Fibroblast of lung (primary cell): ENCODE data around the gene AZGP1. TPM values are rescaled to one million over a fixed set of nuclear protein-coding genes. Genes with fewer than 3 reads are reported as not detected.
"Not testable (repeated sequence)": the region's sequence is repeated elsewhere in the genome, so short reads cannot be mapped to it uniquely, and the experiment has no call there.

Source experiments
- DNase-seq, 2 donors: peaks; one replicate each; pipeline versions ENCODE4 v3.0.0 to v3.0.0-alpha.2; 2010; ENCODE audit warnings: low read depth in 2 of 2
- H2AFZ ChIP-seq: 2 replicates; pipeline ENCODE4 v1.5.1; 2012; ENCODE audit warnings: low read length, control low read depth, inconsistent platforms
- H3K27ac ChIP-seq: 2 replicates; pipeline ENCODE4 v1.5.1; 2011; ENCODE audit warnings: low read length, control low read depth; ENCODE audit not compliant: insufficient read depth
- H3K27me3 ChIP-seq: 2 replicates; pipeline ENCODE4 v1.5.1; 2011; ENCODE audit warnings: mild to moderate bottlenecking, low read length; ENCODE audit not compliant: control insufficient read depth, insufficient read depth
- H3K36me3 ChIP-seq: 2 replicates; pipeline ENCODE4 v1.5.1; 2011; ENCODE audit warnings: low read length; ENCODE audit not compliant: control insufficient read depth, insufficient read depth
- H3K4me1 ChIP-seq: 2 replicates; pipeline ENCODE4 v1.5.1; 2011; ENCODE audit warnings: low read length; ENCODE audit not compliant: control insufficient read depth, insufficient read depth; ENCODE audit errors: extremely low read depth
- H3K4me2 ChIP-seq: 2 replicates; pipeline ENCODE4 v1.5.1; 2011; ENCODE audit warnings: low read length, control low read depth; ENCODE audit not compliant: insufficient read depth; ENCODE audit errors: extremely low read depth
- H3K4me3 ChIP-seq, 4 experiments: fragments of 200-600 bp in 1 of 4; sonication (generic) in 1 of 4; replicated peaks in 1 of 4; 2 replicates each; pipeline ENCODE4 v1.5.1; 2011 to 2016; ENCODE audit warnings: low read length in 4 of 4, low read depth in 3 of 4, mild to moderate bottlenecking in 3 of 4, control low read depth in 2 of 4, inconsistent platforms in 1 of 4, mixed read lengths in 1 of 4; ENCODE audit not compliant: insufficient read depth in 1 of 4; ENCODE audit errors: control extremely low read depth in 1 of 4
- H3K79me2 ChIP-seq: 2 replicates; pipeline ENCODE4 v1.5.1; 2012; ENCODE audit warnings: mild to moderate bottlenecking, low read length, inconsistent platforms; ENCODE audit not compliant: control insufficient read depth, insufficient read depth
- H3K9ac ChIP-seq: 2 replicates; pipeline ENCODE4 v1.5.1; 2011; ENCODE audit warnings: mild to moderate bottlenecking, low read length, control low read depth; ENCODE audit not compliant: insufficient read depth
- H3K9me3 ChIP-seq: 2 replicates; pipeline ENCODE4 v1.5.1; 2012; ENCODE audit warnings: low read depth, low read length; ENCODE audit not compliant: control insufficient read depth, insufficient read depth
- H4K20me1 ChIP-seq: 2 replicates; pipeline ENCODE4 v1.5.1; 2011; ENCODE audit warnings: low read length; ENCODE audit not compliant: control insufficient read depth, insufficient read depth; ENCODE audit errors: extremely low read depth
- CTCF ChIP-seq, 2 donors: IDR thresholded peaks in 1 of 2; conservative IDR thresholded peaks in 1 of 2; 1 replicate in 1 of 2; 2 replicates in 1 of 2; pipeline ENCODE4 v1.5.1; 2011 to 2012; ENCODE audit warnings: low read length in 2 of 2, control low read depth in 1 of 2, inconsistent platforms in 1 of 2, low read depth in 1 of 2, mild to moderate bottlenecking in 1 of 2
- EZH2 ChIP-seq: IDR thresholded peaks from 2 replicates; pipeline ENCODE4 v1.5.1; 2012; ENCODE audit warnings: low read length, control low read depth, mild to moderate bottlenecking; ENCODE audit errors: missing control alignments
- polyA plus RNA-seq, 2 donors: library from polyadenylated mRNA; depleted of rRNA in 1 of 2; stranded (reverse) in 1 of 2; unstranded in 1 of 2; fragments of >200 nt; gene quantifications; 2 replicates each; pipeline ENCODE4 v1.2.1, GENCODE V29; 2011 to 2012; ENCODE audit warnings: missing spikeins in 1 of 2
- total RNA-seq: library from RNA; depleted of rRNA; stranded (reverse); fragments of >200 nt; gene quantifications from 2 replicates; pipeline ENCODE4 v1.2.1, GENCODE V29; 2014

The AZGP1 gene
- total and polyA plus RNA-seq, 2 donors (not counting 1 experiment from before 2014, with no cell fraction given): not detected

- H3K4me3 ChIP-seq: no peak overlapping the region
- H3K27me3 ChIP-seq: peaks cover 7% of the 10 kb centered on the region
- H2AFZ ChIP-seq: no peak overlapping the region
- H3K4me1 ChIP-seq: no peaks in the 10 kb centered on the region
- H3K9ac ChIP-seq: no peak overlapping the region
- no peak overlapping the region for H3K4me2 ChIP-seq
- TF ChIP-seq CTCF (conservative IDR thresholded peaks at IDR 0.05 in 1 of 2, IDR thresholded peaks at IDR 0.05 in 1 of 2; ENCODE audit: low read depth in 1 of 2, low read length in 2 of 2): no peak
- no peak for TF ChIP-seq EZH2
- no peaks in the 10 kb centered on the region for H3K36me3 ChIP-seq
- no peaks in the 10 kb centered on the region for H4K20me1 ChIP-seq
- DNase-seq: no peak
- no peak overlapping the region for H3K27ac ChIP-seq
- H3K79me2 ChIP-seq: no peaks in the 10 kb centered on the region
- no peaks in the 10 kb centered on the region for H3K9me3 ChIP-seq
Observed at GRCh38 chr7:99987846-99988245, 12.0 kb upstream of the AZGP1 start.

DNA sequence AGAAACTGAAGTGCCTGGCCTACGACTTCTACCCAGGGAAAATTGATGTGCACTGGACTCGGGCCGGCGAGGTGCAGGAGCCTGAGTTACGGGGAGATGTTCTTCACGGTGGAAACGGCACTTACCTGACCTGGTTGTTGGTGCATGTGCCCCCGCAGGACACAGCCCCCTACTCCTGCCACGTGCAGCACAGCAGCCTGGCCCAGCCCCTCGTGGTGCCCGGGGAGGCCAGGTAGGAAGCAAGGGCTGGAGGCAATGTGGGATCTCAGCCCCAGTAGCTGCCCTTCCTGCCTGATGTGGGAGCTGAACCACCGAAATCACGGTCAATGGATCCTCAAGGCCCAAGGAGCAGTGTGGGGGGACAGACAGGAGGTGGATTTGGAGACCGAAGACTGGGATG lies 11.5 kb upstream of the AZGP1 start:
- not testable (repeated sequence) for H3K4me1 ChIP-seq, H3K9ac ChIP-seq, H3K27me3 ChIP-seq, H3K4me3 ChIP-seq, H3K9me3 ChIP-seq, DNase-seq, H3K27ac ChIP-seq, H3K4me2 ChIP-seq, H3K79me2 ChIP-seq, H2AFZ ChIP-seq, H3K36me3 ChIP-seq, H4K20me1 ChIP-seq

- Histone ChIP-seq H3K36me3 (no peaks in the 10 kb centered on the region), H3K4me2 (no peak overlapping the region), H3K79me2 (no peaks in the 10 kb centered on the region), H2AFZ (no peak overlapping the region), H3K4me1 (no peaks in the 10 kb centered on the region), H3K9ac (no peak overlapping the region), H3K9me3 (no peaks in the 10 kb centered on the region), H3K27ac (no peak overlapping the region), H4K20me1 (no peaks in the 10 kb centered on the region), H3K27me3 (peaks cover 7% of the 10 kb centered on the region), H3K4me3 (no peak overlapping the region)
- TF ChIP-seq CTCF (conservative IDR thresholded peaks at IDR 0.05 in 1 of 2, IDR thresholded peaks at IDR 0.05 in 1 of 2; ENCODE audit: low read depth in 1 of 2, low read length in 2 of 2) (no peak), EZH2 (no peak)
- no peak for DNase-seq
Observed at GRCh38 chr7:99984593-99984992, 8.8 kb upstream of the AZGP1 start.

- H3K36me3 ChIP-seq, H2AFZ ChIP-seq, H3K79me2 ChIP-seq, H3K9ac ChIP-seq, H3K27me3 ChIP-seq, DNase-seq, H4K20me1 ChIP-seq, H3K27ac ChIP-seq, H3K4me3 ChIP-seq, H3K4me2 ChIP-seq, H3K4me1 ChIP-seq, H3K9me3 ChIP-seq: not testable (repeated sequence)
Observed at GRCh38 chr7:99981066-99981465, 5.2 kb upstream of the AZGP1 start.

DNA sequence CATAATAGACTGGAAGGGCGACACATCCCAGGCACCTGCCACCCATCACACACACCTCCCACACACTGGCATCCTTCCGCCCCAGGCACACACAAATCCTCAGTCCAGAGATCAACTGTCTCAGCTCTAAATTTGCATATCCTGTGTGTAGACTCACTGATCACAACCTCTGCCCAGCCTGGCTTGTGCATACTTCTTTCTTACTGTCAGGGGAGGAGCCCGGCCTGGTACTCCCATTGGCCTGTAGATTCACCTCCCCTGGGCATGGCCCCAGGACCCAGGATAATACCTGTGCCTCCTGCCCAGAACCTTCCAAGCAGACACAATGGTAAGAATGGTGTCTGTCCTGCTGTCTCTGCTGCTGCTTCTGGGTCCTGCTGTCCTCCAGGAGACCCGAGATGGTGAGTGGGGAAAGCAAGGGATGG lies 4.6 kb upstream of the AZGP1 start:
- DNase-seq, H3K27ac ChIP-seq, H3K4me3 ChIP-seq, H3K79me2 ChIP-seq, H2AFZ ChIP-seq, H3K36me3 ChIP-seq, H3K9ac ChIP-seq, H4K20me1 ChIP-seq, H3K4me2 ChIP-seq, H3K9me3 ChIP-seq, H3K27me3 ChIP-seq, H3K4me1 ChIP-seq: not testable (repeated sequence)
